H1 (cell line): ENCODE results near the gene LIPI. TPM values are rescaled to one million over a fixed set of nuclear protein-coding genes. Genes with fewer than 3 reads are reported as not detected.

Experiments
- CTCF ChIA-PET: fragments of 300-600 bp; sonication (Branson Sonifier 250); formaldehyde crosslinking; loops from one replicate; lab custom pipeline; 2021; ENCODE audit not compliant: partially characterized antibody; lab: Charles Lee
- POLR2A ChIA-PET: fragments of 300-600 bp; sonication (Branson Sonifier 250); formaldehyde crosslinking; loops from one replicate; lab custom pipeline; 2021; ENCODE audit warnings: inconsistent platforms; ENCODE audit not compliant: partially characterized antibody; lab: Charles Lee
- DNase-seq, 2 experiments: peaks; one replicate each; pipeline versions ENCODE4 v3.0.0 to v3.0.0-alpha.2; 2010 to 2022; ENCODE audit warnings: low spot score in 2 of 2, low read depth in 1 of 2, mixed read lengths in 1 of 2
- FAIRE-seq: peaks from 2 replicates; lab custom pipeline; 2011; peaks lifted over from hg19 to GRCh38; lab: Jason Lieb, UNC
- H2AFZ ChIP-seq: 2 replicates; pipeline ENCODE4 v1.8.1; 2012; ENCODE audit warnings: low read length, inconsistent platforms
- H2AK5ac ChIP-seq: 2 replicates; pipeline ENCODE4 v1.6.1; 2013; ENCODE audit warnings: low read depth, low read length
- H2BK120ac ChIP-seq: replicated peaks from 2 replicates; pipeline ENCODE3; 2013; ENCODE audit warnings: low read depth, low read length, inconsistent platforms
- H2BK12ac ChIP-seq: 2 replicates; pipeline ENCODE4 v1.6.1; 2013; ENCODE audit warnings: low read depth, low read length
- H2BK15ac ChIP-seq: 2 replicates; pipeline ENCODE4 v1.6.1; 2013; ENCODE audit warnings: low read length
- H2BK20ac ChIP-seq: 2 replicates; pipeline ENCODE4 v1.6.1; 2013; ENCODE audit warnings: low read length
- H2BK5ac ChIP-seq: 2 replicates; pipeline ENCODE4 v1.6.1; 2013; ENCODE audit warnings: low read depth, low read length
- H3K14ac ChIP-seq: 2 replicates; pipeline ENCODE4 v1.6.1; 2013; ENCODE audit warnings: inconsistent platforms; ENCODE audit not compliant: insufficient read length
- H3K18ac ChIP-seq: 2 replicates; pipeline ENCODE4 v1.6.1; 2013; ENCODE audit warnings: low read length; ENCODE audit errors: extremely low read depth
- H3K23ac ChIP-seq: 2 replicates; pipeline ENCODE4 v1.6.1; 2013; ENCODE audit warnings: inconsistent platforms; ENCODE audit not compliant: insufficient read length
- H3K23me2 ChIP-seq: 2 replicates; pipeline ENCODE4 v1.6.1; 2013; ENCODE audit warnings: low read depth, low read length
- H3K27ac ChIP-seq: 2 replicates; pipeline ENCODE4 v1.6.1; 2011; ENCODE audit warnings: low read depth, low read length, inconsistent platforms
- H3K27me3 ChIP-seq, 4 experiments: replicated peaks in 1 of 4; 1 replicate in 1 of 4; 2 replicates in 3 of 4; pipeline versions ENCODE4 v1.6.1 to v1.8.1; 2011 to 2013; ENCODE audit warnings: low read length in 3 of 4, mild to moderate bottlenecking in 3 of 4, inconsistent platforms in 2 of 4, mixed read lengths in 2 of 4, moderate library complexity in 1 of 4; ENCODE audit not compliant: control insufficient read depth in 3 of 4, insufficient read depth in 3 of 4; ENCODE audit errors: extremely low read depth in 1 of 4
- H3K36me3 ChIP-seq, 4 experiments: 2 replicates each; pipeline versions ENCODE4 v1.6.1 to v1.8.1; 2011 to 2013; ENCODE audit warnings: mild to moderate bottlenecking in 4 of 4, low read length in 3 of 4, moderate library complexity in 2 of 4, control low read depth in 1 of 4, inconsistent platforms in 1 of 4; ENCODE audit not compliant: insufficient read depth in 4 of 4, control insufficient read depth in 2 of 4
- H3K4ac ChIP-seq: replicated peaks from 2 replicates; pipeline ENCODE3; 2013; ENCODE audit warnings: low read length, low read depth, mixed read lengths, inconsistent platforms; ENCODE audit not compliant: insufficient read length
- H3K4me1 ChIP-seq, 4 experiments: replicated peaks in 1 of 4; 1 replicate in 1 of 4; 2 replicates in 3 of 4; pipeline versions ENCODE4 v1.6.1 to v1.8.1; 2011 to 2013; ENCODE audit warnings: low read length in 3 of 4, inconsistent platforms in 2 of 4, mixed read lengths in 1 of 4; ENCODE audit not compliant: insufficient read depth in 4 of 4, control insufficient read depth in 3 of 4
- H3K4me2 ChIP-seq, 2 experiments: 2 replicates each; pipeline versions ENCODE4 v1.6.1 to v1.8.1; 2011 to 2013; ENCODE audit warnings: low read depth in 2 of 2, low read length in 2 of 2, control low read depth in 1 of 2, inconsistent platforms in 1 of 2, mild to moderate bottlenecking in 1 of 2; ENCODE audit not compliant: insufficient read depth in 1 of 2
- H3K4me3 ChIP-seq, 4 experiments: fragments of 200-600, 300-600 bp in 1 of 4; sonication (generic), shearing (Covaris generic), sonication (Bioruptor Twin) in 1 of 4; 2 replicates each; pipeline versions ENCODE4 v1.5.1 to v1.8.1; 2011 to 2016; ENCODE audit warnings: low read length in 4 of 4, low read depth in 3 of 4, control low read depth in 2 of 4, inconsistent platforms in 2 of 4, mild to moderate bottlenecking in 2 of 4, mixed read lengths in 1 of 4, moderate library complexity in 1 of 4; ENCODE audit not compliant: insufficient read depth in 2 of 4; ENCODE audit errors: extremely low read depth in 1 of 4
- H3K56ac ChIP-seq: replicated peaks from 2 replicates; pipeline ENCODE3; 2013; ENCODE audit warnings: low read depth, mild to moderate bottlenecking, mixed read lengths, low read length, inconsistent platforms; ENCODE audit not compliant: insufficient read length
- H3K79me1 ChIP-seq: 2 replicates; pipeline ENCODE4 v1.6.1; 2013; ENCODE audit warnings: low read depth, low read length, control low read depth
- H3K79me2 ChIP-seq, 2 experiments: 2 replicates each; pipeline versions ENCODE4 v1.6.1 to v1.8.1; 2012 to 2013; ENCODE audit warnings: low read length in 2 of 2, mild to moderate bottlenecking in 2 of 2, inconsistent platforms in 1 of 2; ENCODE audit not compliant: insufficient read depth in 2 of 2, control insufficient read depth in 1 of 2
- H3K9ac ChIP-seq, 4 experiments: replicated peaks in 1 of 4; 1 replicate in 1 of 4; 2 replicates in 3 of 4; pipeline versions ENCODE4 v1.6.1 to v1.8.1; 2011 to 2013; ENCODE audit warnings: low read depth in 3 of 4, low read length in 3 of 4, control low read depth in 2 of 4, mild to moderate bottlenecking in 2 of 4, moderate library complexity in 2 of 4, inconsistent platforms in 1 of 4; ENCODE audit errors: extremely low read depth in 1 of 4
- H3K9me3 ChIP-seq, 2 experiments: 2 replicates each; pipeline versions ENCODE4 v1.6.1 to v1.8.1; 2012 to 2013; ENCODE audit warnings: mild to moderate bottlenecking in 2 of 2, moderate library complexity in 2 of 2, control low read depth in 1 of 2, inconsistent platforms in 1 of 2, low read depth in 1 of 2, low read length in 1 of 2, mixed read lengths in 1 of 2; ENCODE audit not compliant: insufficient read depth in 2 of 2
- H4K20me1 ChIP-seq, 2 experiments: replicated peaks in 1 of 2; 2 replicates each; pipeline versions ENCODE3 to v1.8.1; 2011 to 2013; ENCODE audit warnings: inconsistent platforms in 2 of 2, low read length in 2 of 2, mild to moderate bottlenecking in 1 of 2; ENCODE audit not compliant: insufficient read depth in 2 of 2, control insufficient read depth in 1 of 2
- H4K5ac ChIP-seq: 2 replicates; pipeline ENCODE4 v1.6.1; 2013; ENCODE audit warnings: low read length, low read depth, mixed read lengths, inconsistent platforms; ENCODE audit not compliant: insufficient read length
- H4K8ac ChIP-seq: 2 replicates; pipeline ENCODE4 v1.8.0; 2013; ENCODE audit warnings: mild to moderate bottlenecking, moderate library complexity, low read length, inconsistent platforms; ENCODE audit not compliant: insufficient read depth; ENCODE audit errors: extremely low read depth
- H4K91ac ChIP-seq: replicated peaks from 2 replicates; pipeline ENCODE3; 2013; ENCODE audit warnings: low read length, mixed read lengths, inconsistent platforms; ENCODE audit not compliant: insufficient read length
- ASH2L ChIP-seq: fragments of 200-600, 300-600 bp; sonication (generic); IDR thresholded peaks from one replicate; pipeline ENCODE4 v1.7.1; 2017; ENCODE audit warnings: low read length
- POLR2A ChIP-seq, 2 experiments: IDR thresholded peaks; 1 replicate in 1 of 2; 2 replicates in 1 of 2; pipeline ENCODE4 v1.6.1; 2011; ENCODE audit warnings: low read depth in 2 of 2, low read length in 2 of 2, mild to moderate bottlenecking in 2 of 2; ENCODE audit errors: control extremely low read depth in 1 of 2
- TAF7 ChIP-seq: optimal IDR thresholded peaks from 2 replicates; pipeline ENCODE3; 2011; ENCODE audit warnings: low read depth, mild to moderate bottlenecking, inconsistent platforms, low read length, moderate library complexity, borderline replicate concordance
- WGBS, 2 experiments: shearing (Covaris generic) in 1 of 2; methylation state at CpG; one replicate each; pipeline versions ENCODE4 v1.1.6 to v1.1.7; 2013 to 2015; ENCODE audit warnings: low lambda C conversion rate in 2 of 2, mixed read lengths in 2 of 2, inconsistent platforms in 1 of 2, low coverage in 1 of 2, missing lambda C conversion rate in 1 of 2; ENCODE audit not compliant: insufficient replicate concordance in 2 of 2, insufficient coverage in 1 of 2, insufficient read length in 1 of 2; ENCODE audit errors: extremely low coverage in 1 of 2, missing lambda C conversion rate in 1 of 2; 5-methylcytosine and 5-hydroxymethylcytosine counted together
- long read RNA-seq, 2 experiments: library from RNA in 1 of 2; library from capped mRNA in 1 of 2; stranded (forward); transcript quantifications; one replicate each; pipeline ENCODE4 v2.0.0, GENCODE V29; 2021; ENCODE audit warnings: inconsistent platforms in 1 of 2
- polyA minus RNA-seq, 3 experiments: library from RNA; depleted of rRNA, polyadenylated mRNA; stranded (reverse); fragments of >200 nt; gene quantifications; 1 replicate in 2 of 3; 2 replicates in 1 of 3; pipeline ENCODE4 v1.2.3, GENCODE V29; 2011
- polyA plus RNA-seq, 7 experiments: library from polyadenylated mRNA; depleted of rRNA in 3 of 7; stranded (reverse) in 5 of 7; unstranded in 2 of 7; fragments of >200 nt in 5 of 7; fragments of 200-250 nt in 2 of 7; gene quantifications; 1 replicate in 5 of 7; 2 replicates in 1 of 7; 4 replicates in 1 of 7; pipeline versions ENCODE4 v1.2.1 to v1.2.3, GENCODE V29; 2011 to 2013; ENCODE audit warnings: missing spikeins in 2 of 7, mixed read lengths in 2 of 7
- total RNA-seq: library from RNA; stranded (reverse); fragmentation: NEBNext Ultra II Directional; extraction: Animal tissue kit (Norgen Biotek cat#: 25700); gene quantifications from 2 replicates; pipeline ENCODE4 v1.2.1, GENCODE V29; 2021

Gene LIPI
- total RNA-seq (not detected in 2 replicates), polyA plus RNA-seq (2011; rRNA removed) (not detected in 2 replicates), polyA minus RNA-seq (2011; rRNA and poly(A)+ RNA removed) (not detected in 2 replicates)
- not detected for polyA plus RNA-seq (2011; cell fraction: cytosol; rRNA removed)
- polyA plus RNA-seq (2011; cell fraction: nucleus; rRNA removed), result not detected
- not detected in 4 replicates for polyA plus RNA-seq (2012, experiment 1 of 2)
- polyA plus RNA-seq (2012, experiment 2 of 2), result not detected
- polyA plus RNA-seq (2013, experiment 1 of 2), result 0.04 TPM
- polyA plus RNA-seq (2013, experiment 2 of 2), result not detected
- not detected for polyA minus RNA-seq (2011; cell fraction: cytosol; rRNA and poly(A)+ RNA removed)
- polyA minus RNA-seq (2011; cell fraction: nucleus; rRNA and poly(A)+ RNA removed), result not detected
- long read RNA-seq, experiment 1, result 0 reads
- long read RNA-seq, experiment 2, result 0 reads

DNA sequence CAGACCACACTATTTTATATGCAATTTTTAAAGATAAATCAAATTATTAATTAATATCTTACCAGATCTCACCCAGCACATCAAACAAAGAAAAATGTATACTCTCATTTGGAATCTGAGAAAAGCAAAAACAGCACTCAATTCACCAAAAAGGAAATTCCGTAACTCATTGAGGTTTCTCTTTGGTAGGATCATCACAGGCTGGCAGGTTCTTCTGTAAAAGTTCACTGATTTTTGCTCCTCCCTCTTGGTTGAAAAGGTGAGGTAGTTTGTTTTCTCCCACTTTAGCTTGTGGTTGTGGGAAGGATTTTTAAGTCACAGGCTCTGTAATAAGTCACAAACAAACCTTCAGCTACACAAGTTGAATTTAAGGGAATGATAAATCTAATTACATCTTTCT is at the start of gene LIPI:
Gene LIPI, minus strand, starts transcription at position 218 of the 400 bp plus-strand sequence. Its CDS starts 110 bp downstream, at position 108.
- Histone ChIP-seq H2BK120ac (no peak within 1 kb of the TSS), H3K14ac (no peak within 1 kb of the TSS), H3K4me3 (no peak within 1 kb of the TSS), H3K4ac (no peak within 1 kb of the TSS), H2AFZ (no peak within 1 kb of the TSS), H4K20me1 (no peaks in the 10 kb centered on the region), H3K36me3 (no peaks in the 10 kb centered on the region), H4K8ac (no peak within 1 kb of the TSS), H2BK5ac (no peak within 1 kb of the TSS), H2BK15ac (no peak within 1 kb of the TSS), H3K79me2 (no peaks in the 10 kb centered on the region), H3K4me2 (no peak within 1 kb of the TSS), H3K56ac (no peak within 1 kb of the TSS), H3K27ac (no peak within 1 kb of the TSS), H2AK5ac (no peak within 1 kb of the TSS), H3K23me2 (no peaks in the 10 kb centered on the region), H3K9me3 (no peaks in the 10 kb centered on the region), H3K23ac (no peak within 1 kb of the TSS), H4K5ac (no peak within 1 kb of the TSS), H2BK20ac (no peak within 1 kb of the TSS), H2BK12ac (no peak within 1 kb of the TSS), H3K4me1 (no peaks in the 10 kb centered on the region), H3K79me1 (no peaks in the 10 kb centered on the region), H3K9ac (no peak within 1 kb of the TSS), H4K91ac (no peak within 1 kb of the TSS), H3K18ac (no peak within 1 kb of the TSS), H3K27me3 (no peaks in the 10 kb centered on the region)
- CTCF ChIA-PET, result no interaction called here
- peak in 1 of 2 experiments; percentile 36; a peak in 1 of 3 replicates for TF ChIP-seq POLR2A (IDR thresholded peaks at IDR 0.05; ENCODE audit: control extremely low read depth in 1 of 2, low read depth in 2 of 2, low read length in 2 of 2)
- TF ChIP-seq ASH2L, result no peak
- TF ChIP-seq TAF7, result peak; percentile 69
- FAIRE-seq (no peak), DNase-seq (no peak)
- POLR2A ChIA-PET, result no interaction called here
- 5% methylated on average over 1 of the region's 1 CpG; no CpG with 5 or more reads in 1 of the 2 experiments for WGBS, 2 experiments
